Stimulated activated CD8-positive, alpha-beta memory T cell treated with anti-CD3 and anti-CD28 coated beads, Interleukin-7, amount 100 ng/mL, for 48 hours (primary cell): Measurements from ENCODE around the gene BDNF.

ENCODE experiments used
- DNase-seq, 2 donors: peaks; one replicate each; pipeline ENCODE4 v3.0.0-alpha.2; 2020; ENCODE audit warnings: low read depth in 1 of 2; ENCODE audit errors: extremely low read depth in 1 of 2

The BDNF gene

DNA sequence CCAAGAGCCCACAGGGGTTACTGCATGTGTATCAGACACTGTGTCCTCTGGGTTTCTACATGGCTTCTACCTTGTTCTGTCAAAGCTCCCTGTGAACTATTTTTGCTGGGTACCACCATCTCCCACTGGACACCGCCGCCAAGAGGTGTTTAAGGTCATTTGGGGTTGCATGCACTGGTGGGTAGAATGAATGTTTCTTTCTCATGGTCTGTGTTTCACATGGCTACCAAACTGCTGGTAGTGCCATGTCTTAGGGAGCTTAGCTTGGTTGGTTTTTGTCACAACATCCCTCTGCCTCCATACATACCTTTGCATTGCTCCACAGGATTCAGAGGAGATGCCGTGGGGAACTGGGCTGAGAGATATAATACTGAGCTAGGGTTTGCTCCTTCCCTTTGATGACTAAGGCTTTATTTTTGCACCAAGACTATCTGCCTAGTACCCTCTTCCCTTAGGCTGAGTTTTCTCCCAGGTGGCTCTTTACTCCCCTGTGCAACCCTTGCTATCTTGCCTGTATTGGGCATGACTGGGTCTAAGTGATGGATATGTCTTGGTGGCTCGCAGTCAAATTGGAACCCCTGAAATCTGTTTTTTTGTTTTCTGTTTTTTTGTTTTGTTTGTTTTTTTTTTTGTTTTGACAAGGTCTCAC, 73.2 kb downstream of the BDNF start:
- DNase-seq: no peak

GRCh38 chr11:27626269-27626937, 73.9 kb downstream of the BDNF start:
- DNase-seq: no peak

DNA sequence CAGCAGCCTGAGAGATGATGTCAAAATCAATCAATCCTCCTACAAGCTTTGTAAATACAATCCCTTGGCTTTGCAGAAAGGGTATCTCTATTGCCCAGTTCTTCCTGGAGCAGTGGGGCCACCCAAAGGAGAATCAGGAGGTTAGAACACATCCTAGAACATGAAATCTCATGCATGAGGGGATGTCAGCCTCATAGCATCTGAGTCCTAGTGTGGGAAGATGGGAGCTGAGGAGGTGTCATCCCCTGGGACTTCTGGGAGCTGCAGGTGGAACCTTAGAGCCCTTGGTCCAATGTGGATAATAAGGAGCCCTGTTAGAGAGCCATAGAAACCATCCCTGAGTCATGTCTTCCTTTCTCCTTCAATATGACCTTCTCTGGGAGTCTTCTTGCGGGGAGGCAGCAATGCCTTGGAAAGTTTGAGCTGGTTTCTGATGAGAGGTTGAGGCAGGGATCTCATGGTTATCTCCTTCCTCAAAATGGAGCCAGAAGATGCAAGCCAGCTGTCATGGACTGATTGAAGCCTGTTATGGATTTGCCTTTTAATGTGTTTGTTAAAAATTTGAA, 74.8 kb downstream of the BDNF start:
- no peak for DNase-seq

DNA sequence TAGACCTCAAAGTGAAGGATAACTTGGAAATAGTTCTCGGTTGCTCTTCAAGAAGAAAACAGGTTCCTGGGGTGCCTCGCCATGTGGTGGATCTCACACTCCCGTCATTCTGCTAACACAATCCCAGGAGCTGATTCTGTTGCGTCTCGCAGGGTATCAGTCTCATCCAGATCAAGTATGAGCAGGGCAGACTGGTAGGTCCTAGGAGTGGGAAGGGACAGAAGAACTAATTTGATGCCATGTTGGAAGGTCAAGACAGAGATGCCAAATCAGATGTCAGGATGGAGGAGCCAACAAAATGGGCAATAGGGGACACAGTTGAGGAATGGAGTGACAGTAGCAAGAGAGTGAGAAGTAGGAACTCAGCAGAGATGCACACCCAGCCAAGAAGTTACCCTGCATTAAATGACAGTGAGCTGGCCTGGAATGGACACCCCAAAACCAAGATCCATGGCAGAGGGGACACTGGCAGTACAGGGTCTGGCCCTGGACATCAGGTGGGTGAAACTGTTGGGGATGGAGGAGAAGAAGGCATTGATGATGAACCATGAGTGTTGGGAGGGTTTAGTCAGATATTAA, 76.2 kb downstream of the BDNF start:
- no peak for DNase-seq

DNA sequence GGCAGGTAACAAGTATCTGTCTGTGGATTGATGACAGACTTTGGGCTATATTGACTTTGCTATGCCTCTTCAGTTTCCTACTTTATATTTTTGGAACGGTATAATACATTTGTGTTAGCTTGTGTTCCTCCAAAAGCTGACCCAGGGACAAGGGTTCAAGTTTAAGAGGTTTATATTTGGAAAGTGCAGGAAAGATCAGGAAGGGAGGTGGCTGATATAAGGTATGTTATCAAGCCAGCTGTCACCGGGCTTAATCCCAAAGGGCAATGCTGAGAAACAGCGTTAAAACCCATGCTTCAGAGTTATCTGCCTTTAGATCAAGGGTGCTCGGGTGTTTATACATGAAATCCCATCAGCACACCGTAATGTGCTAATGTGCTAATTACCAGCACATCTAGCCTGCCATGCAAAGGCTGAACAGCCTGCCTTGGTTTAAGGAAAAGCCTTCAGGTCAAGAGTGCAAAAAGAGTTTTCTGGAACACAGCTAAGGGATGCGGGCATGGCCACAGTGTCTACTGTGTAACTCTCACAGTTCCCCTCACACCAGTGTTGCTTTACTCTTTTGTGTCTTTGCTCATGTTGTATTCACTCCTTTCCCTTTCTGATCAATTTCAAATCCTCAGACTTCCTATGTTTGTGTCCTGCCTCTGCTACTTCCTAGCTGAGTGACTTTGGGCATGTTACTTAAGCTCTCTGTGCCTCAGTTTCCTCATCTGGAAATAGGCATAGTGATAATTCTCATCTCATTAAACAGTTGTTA, 77.5 kb downstream of the BDNF start:
- DNase-seq: no peak

DNA sequence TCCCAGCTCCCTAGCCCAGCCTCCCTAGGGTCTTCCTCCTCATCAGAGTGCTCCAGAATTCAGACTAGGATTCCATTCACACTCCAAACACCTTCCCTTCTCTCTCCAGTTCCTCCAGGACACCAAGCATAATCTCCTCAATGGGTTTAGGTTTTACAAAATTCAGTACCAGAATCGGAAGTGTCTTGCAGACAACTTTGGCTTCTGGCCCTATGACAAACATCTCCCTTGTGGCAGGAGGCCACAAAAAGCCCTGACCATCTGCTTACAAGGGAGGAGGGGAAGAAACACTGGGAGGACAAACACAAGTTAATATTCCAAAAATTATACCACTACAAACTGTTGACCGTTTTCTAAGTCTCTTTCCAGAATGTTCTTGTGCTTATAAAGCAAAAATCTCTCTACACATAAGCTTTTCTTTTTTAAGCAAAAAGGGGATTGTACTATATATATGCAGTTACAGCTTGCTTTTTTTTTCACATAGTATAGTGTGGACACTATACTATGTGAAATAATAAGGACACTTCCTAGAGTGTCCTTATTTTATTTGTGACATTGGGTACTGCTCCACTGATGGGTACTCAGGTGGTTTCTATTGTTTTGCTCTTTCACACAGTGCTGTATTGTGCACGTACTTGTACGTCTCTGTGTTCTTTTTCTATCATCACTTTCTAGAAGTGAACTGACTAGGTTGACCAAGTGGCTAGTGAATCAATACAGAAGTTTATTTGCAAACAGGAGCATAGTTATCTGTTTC, 78.7 kb downstream of the BDNF start:
- no peak for DNase-seq

- DNase-seq: no peak
These were observed 80.4 kb downstream of the BDNF start for GRCh38 chr11:27619763-27620335.

DNA sequence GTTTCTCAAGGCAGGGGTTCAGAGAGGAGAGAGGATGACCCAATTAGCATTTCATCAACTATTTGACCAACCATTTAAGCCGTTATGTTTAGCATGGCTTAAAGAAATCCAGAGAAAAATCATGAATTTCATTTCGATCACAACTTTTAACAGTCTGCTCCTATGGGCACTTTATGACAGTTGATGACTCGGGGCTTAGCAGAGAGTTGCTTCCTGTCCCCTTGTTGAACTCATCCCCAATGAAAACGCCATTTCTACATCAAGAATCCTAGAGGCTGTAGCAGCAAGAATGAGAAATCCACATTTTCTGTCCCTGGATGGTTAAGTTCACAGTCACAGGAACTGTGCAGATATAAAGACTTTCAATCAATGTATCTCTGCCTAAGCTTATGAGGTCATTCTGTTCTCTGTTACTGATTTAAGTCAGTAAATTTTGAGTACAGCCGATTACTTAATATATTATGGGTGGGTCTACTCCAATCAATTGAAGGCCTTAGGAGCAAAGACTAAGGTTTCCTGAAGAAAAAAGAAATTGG, 81.1 kb downstream of the BDNF start:
- no peak for DNase-seq

GRCh38 chr11:27618281-27618915, 81.9 kb downstream of the BDNF start:
- DNase-seq: no peak

DNA sequence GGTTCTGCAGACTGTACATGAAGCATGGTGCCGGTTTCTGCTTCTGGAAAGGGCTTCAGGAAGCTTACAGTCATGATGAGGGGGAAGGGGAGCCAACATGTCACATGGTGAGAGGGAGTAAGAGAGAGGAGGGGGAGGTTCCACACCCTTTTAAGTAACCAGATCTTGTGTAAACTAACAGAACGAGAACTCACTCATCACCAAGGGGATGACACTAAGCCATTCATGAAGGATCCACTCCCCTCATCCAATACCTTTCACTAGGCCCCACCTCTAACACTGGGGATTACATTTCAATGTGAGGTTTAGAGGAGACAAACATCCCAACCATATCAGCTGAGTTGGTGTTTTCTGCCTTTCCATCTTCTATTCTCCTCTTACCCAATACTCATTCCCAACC, 83.5 kb downstream of the BDNF start:
- no peak for DNase-seq

DNA sequence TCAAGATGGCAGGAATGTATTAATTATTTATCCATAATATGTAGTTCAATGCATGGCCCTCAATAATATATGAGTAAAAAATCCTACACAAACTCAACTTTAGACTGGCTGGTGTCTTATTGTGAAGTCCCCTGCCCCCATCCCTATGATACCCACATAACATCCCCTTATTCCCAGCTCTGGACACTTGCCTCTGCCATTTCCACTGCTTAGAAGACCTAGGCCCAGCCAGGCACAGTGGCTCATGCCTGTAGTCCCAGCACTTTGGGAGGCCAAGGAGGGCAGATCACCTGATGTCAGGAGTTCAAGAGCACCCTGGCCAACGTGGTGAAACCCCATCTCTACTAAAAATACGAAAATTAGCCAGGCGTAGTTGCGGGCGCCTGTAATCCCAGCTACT, 84.4 kb downstream of the BDNF start:
- DNase-seq: no peak

- DNase-seq: no peak
These were observed 86.2 kb downstream of the BDNF start for GRCh38 chr11:27614092-27614491.

GRCh38 chr11:27612932-27613880, 87.0 kb downstream of the BDNF start:
- no peak for DNase-seq

- DNase-seq: no peak
These were observed 88.3 kb downstream of the BDNF start for GRCh38 chr11:27611947-27612455.

GRCh38 chr11:27611390-27611789, 88.9 kb downstream of the BDNF start:
- no peak for DNase-seq

DNA sequence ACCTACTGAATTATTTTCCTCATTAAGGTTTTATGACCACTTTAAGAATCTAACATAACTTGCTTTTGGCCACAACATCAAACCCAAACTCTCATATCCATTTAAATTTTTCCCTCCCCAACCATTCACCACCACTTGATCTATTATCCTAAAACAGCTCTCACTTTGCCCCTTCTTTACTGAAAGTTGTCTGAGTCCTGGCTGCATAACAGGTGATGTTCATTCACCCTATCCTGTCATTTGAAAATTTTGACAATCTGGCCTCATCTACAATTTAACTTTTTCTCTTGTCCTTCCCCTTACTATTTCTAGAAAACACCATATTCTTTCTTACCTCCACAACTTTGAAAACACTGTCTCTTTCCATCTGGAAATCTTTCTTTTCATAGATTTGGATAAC, 89.3 kb downstream of the BDNF start:
- no peak for DNase-seq

DNA sequence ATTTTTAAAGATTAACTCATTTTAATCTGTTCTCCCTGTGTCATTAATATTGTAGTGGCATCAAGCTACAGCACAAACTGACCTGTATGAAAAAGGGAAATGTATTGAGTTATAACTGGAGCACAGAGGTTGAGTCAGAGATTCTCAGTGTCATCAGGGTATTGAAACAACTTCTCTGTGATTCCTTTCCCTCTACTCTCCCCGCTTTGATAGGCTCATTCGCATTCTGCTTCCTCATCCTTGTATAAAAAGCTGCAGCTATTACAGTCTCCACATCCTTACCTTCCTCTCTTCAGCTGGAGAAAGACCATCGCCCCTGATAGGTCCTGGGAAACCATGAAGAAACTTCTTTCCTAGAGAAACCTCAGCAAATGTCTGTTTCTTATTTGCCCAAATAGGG, 90.0 kb downstream of the BDNF start:
- DNase-seq: no peak

GRCh38 chr11:27608951-27609350, 91.3 kb downstream of the BDNF start:
- DNase-seq: no peak
